WTC11 (cell line): ENCODE results near the gene C19orf25. TPM values are rescaled to one million over a fixed set of nuclear protein-coding genes. Genes with fewer than 3 reads are reported as not detected.
A peak's percentile ranks its signal among the peaks of the same experiment; 100 is the strongest.

Experiments
- ATAC-seq: fragments of 200-7000 bp; cut with Tn5 transposase; 2 replicates; pipeline ENCODE4 v1.10.0; 2021; ENCODE audit warnings: mild to moderate bottlenecking, moderate library complexity
- CTCF ChIA-PET: fragments of 300-600 bp; sonication (Branson Sonifier 250); formaldehyde crosslinking; loops from one replicate; lab custom pipeline; 2021; ENCODE audit warnings: antibody characterized with exemption; lab: Charles Lee
- POLR2A ChIA-PET: fragments of 350-600 bp; sonication (Branson Sonifier 250); formaldehyde crosslinking; loops from one replicate; lab custom pipeline; 2021; ENCODE audit warnings: antibody characterized with exemption; lab: Charles Lee
- DNase-seq: peaks from one replicate; pipeline ENCODE4 v3.0.0; 2021; ENCODE audit warnings: low spot score
- H3K27ac Mint-ChIP-seq: 2 replicates; pipeline ENCODE4 v1.8.0; 2021; ENCODE audit warnings: mixed read lengths
- H3K27me3 Mint-ChIP-seq: 2 replicates; pipeline ENCODE4 v1.8.0; 2021; ENCODE audit warnings: low read depth, mild to moderate bottlenecking, moderate library complexity, mixed read lengths
- H3K36me3 Mint-ChIP-seq: 2 replicates; pipeline ENCODE4 v1.8.0; 2021; ENCODE audit warnings: mixed read lengths
- H3K4me1 Mint-ChIP-seq: 2 replicates; pipeline ENCODE4 v1.8.0; 2022; ENCODE audit warnings: mixed read lengths
- H3K4me3 Mint-ChIP-seq: 2 replicates; pipeline ENCODE4 v1.8.0; 2021; ENCODE audit warnings: mild to moderate bottlenecking, moderate library complexity, mixed read lengths
- H3K9me3 Mint-ChIP-seq: 2 replicates; pipeline ENCODE4 v1.8.0; 2021; ENCODE audit warnings: mixed read lengths
- CBFB ChIP-seq: sonication (generic); formaldehyde crosslinking; IDR thresholded peaks from 2 replicates; pipeline ENCODE4 v1.8.1; 2022; ENCODE audit warnings: mild to moderate bottlenecking, low read depth, missing genetic modification reagents
- CREB1 ChIP-seq: sonication (generic); formaldehyde crosslinking; IDR thresholded peaks from 2 replicates; pipeline ENCODE4 v1.8.0; 2023; ENCODE audit warnings: mild to moderate bottlenecking, missing genetic modification reagents
- GRHL2 ChIP-seq: fragments of 250-450 bp; sonication (Bioruptor Pico); IDR thresholded peaks from 2 replicates; pipeline ENCODE4 v1.8.0; 2022; ENCODE audit warnings: mild to moderate bottlenecking, moderate library complexity; ENCODE audit not compliant: insufficient replicate concordance, severe bottlenecking
- IRF2 ChIP-seq: sonication (generic); formaldehyde crosslinking; IDR thresholded peaks from 2 replicates; pipeline ENCODE4 v1.8.0; 2022; ENCODE audit warnings: low read depth, missing genetic modification reagents, borderline replicate concordance
- NFE2L1 ChIP-seq: sonication (generic); formaldehyde crosslinking; IDR thresholded peaks from 2 replicates; pipeline ENCODE4 v1.8.1; 2023; ENCODE audit warnings: missing genetic modification reagents
- NFYB ChIP-seq: sonication (generic); formaldehyde crosslinking; conservative IDR thresholded peaks from 2 replicates; pipeline ENCODE4 v1.8.0; 2022; ENCODE audit warnings: low read depth, missing genetic modification reagents
- NR2C2 ChIP-seq: sonication (generic); formaldehyde crosslinking; IDR thresholded peaks from 2 replicates; pipeline ENCODE4 v1.8.0; 2022; ENCODE audit warnings: mild to moderate bottlenecking, missing genetic modification reagents
- PRRX2 ChIP-seq: fragments of 250-450 bp; sonication (Bioruptor Pico); IDR thresholded peaks from 2 replicates; pipeline ENCODE4 v1.8.0; 2021; ENCODE audit warnings: mild to moderate bottlenecking
- RORB ChIP-seq: fragments of 250-450 bp; sonication (Bioruptor Pico); IDR thresholded peaks from 2 replicates; pipeline ENCODE4 v1.9.0; 2021; ENCODE audit warnings: mild to moderate bottlenecking
- SMAD4 ChIP-seq: sonication (generic); formaldehyde crosslinking; IDR thresholded peaks from 2 replicates; pipeline ENCODE4 v1.8.0; 2022; ENCODE audit warnings: mild to moderate bottlenecking, missing genetic modification reagents
- SP1 ChIP-seq: sonication (generic); formaldehyde crosslinking; conservative IDR thresholded peaks from 2 replicates; pipeline ENCODE4 v1.8.1; 2022; ENCODE audit warnings: missing genetic modification reagents
- ZNF138 ChIP-seq: sonication (generic); formaldehyde crosslinking; conservative IDR thresholded peaks from 2 replicates; pipeline ENCODE4 v1.8.1; 2022; ENCODE audit warnings: mild to moderate bottlenecking, moderate library complexity, missing genetic modification reagents
- ZNF263 ChIP-seq: sonication (generic); formaldehyde crosslinking; IDR thresholded peaks from 2 replicates; pipeline ENCODE4 v1.8.1; 2022; ENCODE audit warnings: low read depth, mild to moderate bottlenecking, moderate library complexity, missing genetic modification reagents
- ZNF396 ChIP-seq: fragments of 250-450 bp; sonication (Bioruptor Pico); IDR thresholded peaks from 2 replicates; pipeline ENCODE4 v1.8.0; 2021; ENCODE audit warnings: mild to moderate bottlenecking, moderate library complexity, borderline replicate concordance
- total RNA-seq: library from RNA; stranded (reverse); gene quantifications from 3 replicates; pipeline ENCODE4 v1.2.3, GENCODE V29; 2021
- TF ChIP-seq, protein P1 (sequence below): sonication (generic); formaldehyde crosslinking; IDR thresholded peaks from 2 replicates; pipeline ENCODE4 v1.8.1; 2022; ENCODE audit warnings: low read depth, missing genetic modification reagents, borderline replicate concordance
- TF ChIP-seq, protein P2 (sequence below): sonication (generic); formaldehyde crosslinking; IDR thresholded peaks from 2 replicates; pipeline ENCODE4 v1.8.0; 2022; ENCODE audit warnings: mild to moderate bottlenecking, missing genetic modification reagents
- TF ChIP-seq, protein P3 (sequence below): sonication (generic); formaldehyde crosslinking; IDR thresholded peaks from 2 replicates; pipeline ENCODE4 v1.8.1; 2022; ENCODE audit warnings: mild to moderate bottlenecking, moderate library complexity, missing genetic modification reagents
- TF ChIP-seq, protein P4 (sequence below): sonication (generic); formaldehyde crosslinking; IDR thresholded peaks from 2 replicates; pipeline ENCODE4 v1.8.1; 2022; ENCODE audit warnings: mild to moderate bottlenecking, missing genetic modification reagents, moderate library complexity, borderline replicate concordance
- TF ChIP-seq, protein P5 (sequence below): sonication (generic); formaldehyde crosslinking; IDR thresholded peaks from 2 replicates; pipeline ENCODE4 v1.8.1; 2023; ENCODE audit warnings: mild to moderate bottlenecking, missing genetic modification reagents, moderate library complexity
- TF ChIP-seq, protein P6 (sequence below): fragments of 250-450 bp; sonication (Bioruptor Pico); IDR thresholded peaks from 2 replicates; pipeline ENCODE4 v1.9.0; 2021; ENCODE audit warnings: moderate library complexity, mild to moderate bottlenecking, inconsistent platforms, borderline replicate concordance

Gene C19orf25
- total RNA-seq, 1 experiment from 2014 or later: 65.7 TPM

DNA sequence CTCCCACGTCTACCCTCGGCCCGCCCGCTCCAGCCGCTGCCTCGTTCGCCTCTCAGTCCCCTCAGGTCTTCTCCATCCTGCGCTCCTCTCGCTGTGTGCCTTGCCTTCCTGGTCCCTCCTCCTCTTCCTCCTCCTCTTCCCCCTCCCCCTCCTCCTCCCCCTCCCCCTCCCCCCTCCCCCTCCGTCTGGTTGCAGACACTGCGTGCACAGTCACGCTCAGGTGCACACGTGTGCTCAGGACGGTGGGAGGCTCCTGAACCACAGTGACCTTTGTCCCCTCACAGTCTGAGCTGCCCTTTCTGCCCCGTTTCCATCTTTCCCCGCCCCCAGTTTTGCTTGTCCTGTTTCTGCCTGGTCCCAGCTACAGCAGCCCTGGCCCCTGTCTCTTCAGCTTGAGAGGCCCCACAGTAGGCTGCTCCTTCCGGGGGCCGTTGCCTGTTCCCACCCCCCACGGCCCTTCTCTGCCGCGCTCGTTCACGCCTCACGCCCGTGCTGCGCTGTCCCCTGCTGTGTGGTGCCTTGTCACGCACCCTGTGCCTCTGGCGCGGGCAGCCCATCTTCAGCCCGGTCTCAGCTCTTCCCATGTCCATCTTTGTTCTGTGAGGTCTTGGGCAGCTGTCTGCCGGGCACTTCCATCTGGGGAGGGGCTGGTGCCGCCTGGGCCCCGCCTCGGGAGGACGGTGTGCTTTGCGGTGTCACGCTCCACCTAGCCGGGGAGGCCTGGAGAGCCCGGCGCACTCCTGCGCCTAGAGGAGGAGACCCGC is 54.6 kb downstream of the C19orf25 start:
- ChIA-PET CTCF (no interaction called here), POLR2A (no interaction called here)
- no peak overlapping the region for H3K4me3 Mint-ChIP-seq
- peaks cover 8% of the 10 kb centered on the region for H3K4me1 Mint-ChIP-seq
- no peak for TF ChIP-seq RORB
- no peak for TF ChIP-seq GRHL2 (CRISPR knock-in tag)
- no peak for TF ChIP-seq CREB1 (CRISPR knock-in tag)
- no peak for TF ChIP-seq ZNF138 (CRISPR knock-in tag)
- TF ChIP-seq NFE2L1 (CRISPR knock-in tag): no peak
- H3K36me3 Mint-ChIP-seq: peaks cover 46% of the 10 kb centered on the region
- H3K27me3 Mint-ChIP-seq: no peaks in the 10 kb centered on the region
- no peak for DNase-seq
- H3K9me3 Mint-ChIP-seq: no peaks in the 10 kb centered on the region
- no peak overlapping the region for H3K27ac Mint-ChIP-seq
- ATAC-seq: no peak

DNA sequence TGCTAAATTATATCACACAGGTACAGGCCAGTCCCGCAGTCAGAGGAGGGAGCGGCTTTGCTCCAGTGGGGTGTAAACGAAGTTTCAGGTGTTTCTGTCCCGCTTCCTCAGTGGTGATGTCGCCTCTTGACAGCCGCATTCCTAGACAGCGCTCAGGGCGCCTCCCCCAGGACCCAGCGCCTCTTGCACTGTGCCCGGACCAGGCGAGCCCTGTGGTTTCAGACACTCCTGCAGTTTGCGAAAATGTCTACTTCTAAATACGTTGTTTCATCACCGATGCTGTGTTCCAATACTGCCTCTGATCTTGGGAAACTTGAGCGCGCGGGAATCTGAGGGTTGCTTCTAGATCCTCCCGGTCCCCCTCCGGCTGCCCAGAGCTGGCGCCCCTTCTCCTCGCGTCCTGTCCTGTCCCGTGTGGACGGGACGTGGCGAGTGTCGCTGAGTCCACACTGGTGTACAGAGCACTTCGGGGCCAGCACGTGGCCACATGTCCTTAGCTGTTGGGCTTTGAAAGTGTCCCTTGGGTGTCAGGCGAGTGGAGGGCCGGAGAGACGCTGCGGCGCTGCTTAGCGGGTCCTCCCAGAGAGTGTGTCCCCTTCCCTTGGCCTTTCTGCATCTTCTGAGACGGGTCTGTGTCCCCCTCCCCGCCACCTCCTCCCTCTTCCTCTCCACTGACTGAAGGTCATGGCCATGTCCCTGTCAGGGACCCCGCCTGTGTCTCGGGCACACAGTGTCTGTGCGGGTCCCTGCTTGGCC is 55.4 kb downstream of the C19orf25 start:
- peaks cover 53% of the 10 kb centered on the region for H3K36me3 Mint-ChIP-seq
- POLR2A ChIA-PET: no interaction called here
- peak overlapping the region; percentile 24 for H3K27ac Mint-ChIP-seq
- peaks cover 8% of the 10 kb centered on the region for H3K4me1 Mint-ChIP-seq
- TF ChIP-seq, protein P1, sequence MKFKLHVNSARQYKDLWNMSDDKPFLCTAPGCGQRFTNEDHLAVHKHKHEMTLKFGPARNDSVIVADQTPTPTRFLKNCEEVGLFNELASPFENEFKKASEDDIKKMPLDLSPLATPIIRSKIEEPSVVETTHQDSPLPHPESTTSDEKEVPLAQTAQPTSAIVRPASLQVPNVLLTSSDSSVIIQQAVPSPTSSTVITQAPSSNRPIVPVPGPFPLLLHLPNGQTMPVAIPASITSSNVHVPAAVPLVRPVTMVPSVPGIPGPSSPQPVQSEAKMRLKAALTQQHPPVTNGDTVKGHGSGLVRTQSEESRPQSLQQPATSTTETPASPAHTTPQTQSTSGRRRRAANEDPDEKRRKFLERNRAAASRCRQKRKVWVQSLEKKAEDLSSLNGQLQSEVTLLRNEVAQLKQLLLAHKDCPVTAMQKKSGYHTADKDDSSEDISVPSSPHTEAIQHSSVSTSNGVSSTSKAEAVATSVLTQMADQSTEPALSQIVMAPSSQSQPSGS (CRISPR knock-in tag): no peak
- TF ChIP-seq, protein P2, sequence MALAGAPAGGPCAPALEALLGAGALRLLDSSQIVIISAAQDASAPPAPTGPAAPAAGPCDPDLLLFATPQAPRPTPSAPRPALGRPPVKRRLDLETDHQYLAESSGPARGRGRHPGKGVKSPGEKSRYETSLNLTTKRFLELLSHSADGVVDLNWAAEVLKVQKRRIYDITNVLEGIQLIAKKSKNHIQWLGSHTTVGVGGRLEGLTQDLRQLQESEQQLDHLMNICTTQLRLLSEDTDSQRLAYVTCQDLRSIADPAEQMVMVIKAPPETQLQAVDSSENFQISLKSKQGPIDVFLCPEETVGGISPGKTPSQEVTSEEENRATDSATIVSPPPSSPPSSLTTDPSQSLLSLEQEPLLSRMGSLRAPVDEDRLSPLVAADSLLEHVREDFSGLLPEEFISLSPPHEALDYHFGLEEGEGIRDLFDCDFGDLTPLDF (CRISPR knock-in tag): no peak
- TF ChIP-seq IRF2 (CRISPR knock-in tag) (no peak), SMAD4 (CRISPR knock-in tag) (no peak), ZNF396 (no peak), CBFB (no peak), SP1 (CRISPR knock-in tag) (no peak), PRRX2 (CRISPR knock-in tag) (no peak), NFYB (no peak), NR2C2 (no peak), ZNF263 (no peak)
- TF ChIP-seq, protein P3, sequence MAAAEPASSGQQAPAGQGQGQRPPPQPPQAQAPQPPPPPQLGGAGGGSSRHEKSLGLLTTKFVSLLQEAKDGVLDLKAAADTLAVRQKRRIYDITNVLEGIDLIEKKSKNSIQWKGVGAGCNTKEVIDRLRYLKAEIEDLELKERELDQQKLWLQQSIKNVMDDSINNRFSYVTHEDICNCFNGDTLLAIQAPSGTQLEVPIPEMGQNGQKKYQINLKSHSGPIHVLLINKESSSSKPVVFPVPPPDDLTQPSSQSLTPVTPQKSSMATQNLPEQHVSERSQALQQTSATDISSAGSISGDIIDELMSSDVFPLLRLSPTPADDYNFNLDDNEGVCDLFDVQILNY (CRISPR knock-in tag): no peak
- TF ChIP-seq, protein P4, sequence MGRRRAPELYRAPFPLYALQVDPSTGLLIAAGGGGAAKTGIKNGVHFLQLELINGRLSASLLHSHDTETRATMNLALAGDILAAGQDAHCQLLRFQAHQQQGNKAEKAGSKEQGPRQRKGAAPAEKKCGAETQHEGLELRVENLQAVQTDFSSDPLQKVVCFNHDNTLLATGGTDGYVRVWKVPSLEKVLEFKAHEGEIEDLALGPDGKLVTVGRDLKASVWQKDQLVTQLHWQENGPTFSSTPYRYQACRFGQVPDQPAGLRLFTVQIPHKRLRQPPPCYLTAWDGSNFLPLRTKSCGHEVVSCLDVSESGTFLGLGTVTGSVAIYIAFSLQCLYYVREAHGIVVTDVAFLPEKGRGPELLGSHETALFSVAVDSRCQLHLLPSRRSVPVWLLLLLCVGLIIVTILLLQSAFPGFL (CRISPR knock-in tag): no peak
- TF ChIP-seq, protein P5, sequence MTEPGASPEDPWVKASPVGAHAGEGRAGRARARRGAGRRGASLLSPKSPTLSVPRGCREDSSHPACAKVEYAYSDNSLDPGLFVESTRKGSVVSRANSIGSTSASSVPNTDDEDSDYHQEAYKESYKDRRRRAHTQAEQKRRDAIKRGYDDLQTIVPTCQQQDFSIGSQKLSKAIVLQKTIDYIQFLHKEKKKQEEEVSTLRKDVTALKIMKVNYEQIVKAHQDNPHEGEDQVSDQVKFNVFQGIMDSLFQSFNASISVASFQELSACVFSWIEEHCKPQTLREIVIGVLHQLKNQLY: no peak
- TF ChIP-seq, protein P6, sequence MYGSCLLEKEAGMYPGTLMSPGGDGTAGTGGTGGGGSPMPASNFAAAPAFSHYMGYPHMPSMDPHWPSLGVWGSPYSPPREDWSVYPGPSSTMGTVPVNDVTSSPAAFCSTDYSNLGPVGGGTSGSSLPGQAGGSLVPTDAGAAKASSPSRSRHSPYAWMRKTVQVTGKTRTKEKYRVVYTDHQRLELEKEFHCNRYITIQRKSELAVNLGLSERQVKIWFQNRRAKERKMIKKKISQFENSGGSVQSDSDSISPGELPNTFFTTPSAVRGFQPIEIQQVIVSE (CRISPR knock-in tag): no peak
- TF ChIP-seq, all 79 proteins: peak for 0
- ATAC-seq (no peak), DNase-seq (no peak)
- CTCF ChIA-PET: interaction anchor here (1.9 kb wide), 1 partner anchor 22 kb away, joined by 5 read pairs; no protein-coding TSS in a partner anchor
- Mint-ChIP-seq H3K4me3 (no peak overlapping the region), H3K27me3 (no peaks in the 10 kb centered on the region), H3K9me3 (no peaks in the 10 kb centered on the region)

Other genes starting within 250 kb of the C19orf25 start
- gene CBARP, start 241.2 kb downstream of the C19orf25 start, total RNA-seq: 21.9 to 23.6 TPM (median 23.4 TPM) in 3 replicates
- 262 to 277 TPM (median 270 TPM) in 3 replicates for gene ATP5F1D, start 237.5 kb downstream of the C19orf25 start, total RNA-seq
- 189 to 190 TPM (median 189 TPM) in 3 replicates for gene MIDN, start 230.6 kb downstream of the C19orf25 start, total RNA-seq
- gene CIRBP, start 209.9 kb downstream of the C19orf25 start, total RNA-seq: 256 to 298 TPM (median 256 TPM) in 3 replicates
- 59.4 to 65.9 TPM (median 65.7 TPM) in 3 replicates for gene FAM174C, start 203.7 kb downstream of the C19orf25 start, total RNA-seq
- 11.4 to 14.2 TPM (median 12.6 TPM) in 3 replicates for gene EFNA2, start 193.3 kb downstream of the C19orf25 start, total RNA-seq
- gene NDUFS7, start 95.3 kb downstream of the C19orf25 start, total RNA-seq: 136 to 149 TPM (median 139 TPM) in 3 replicates
- 27.7 to 33.6 TPM (median 28.9 TPM) in 3 replicates for gene GAMT, start 77.7 kb downstream of the C19orf25 start, total RNA-seq
- 338 to 360 TPM (median 339 TPM) in 3 replicates for gene DAZAP1, start 71.6 kb downstream of the C19orf25 start, total RNA-seq
- gene RPS15, start 40.8 kb downstream of the C19orf25 start, total RNA-seq: 1,932 to 2,169 TPM (median 2,158 TPM) in 3 replicates
- 1.0 to 1.4 TPM (median 1.1 TPM) in 3 replicates for gene APC2, start 29.1 kb downstream of the C19orf25 start, total RNA-seq
- 18.6 to 22.4 TPM (median 21.5 TPM) in 3 replicates for gene PCSK4, start 11.1 kb upstream of the C19orf25 start, total RNA-seq
- gene REEP6, start 12.0 kb upstream of the C19orf25 start, total RNA-seq: 17.0 to 19.5 TPM (median 19.1 TPM) in 3 replicates
- gene ADAMTSL5, start 33.8 kb upstream of the C19orf25 start, total RNA-seq: 0.55 to 1.9 TPM (median 1.5 TPM) in 3 replicates
- 0.60 to 1.4 TPM (median 0.62 TPM) in 3 replicates for gene PLK5, start 44.9 kb upstream of the C19orf25 start, total RNA-seq
- 69.5 to 80.5 TPM (median 78.2 TPM) in 3 replicates for gene MEX3D, start 89.1 kb upstream of the C19orf25 start, total RNA-seq
- gene MBD3, start 113.7 kb upstream of the C19orf25 start, total RNA-seq: 90.2 to 94.8 TPM (median 93.2 TPM) in 3 replicates
- 195 to 198 TPM (median 196 TPM) in 3 replicates for gene UQCR11, start 126.2 kb upstream of the C19orf25 start, total RNA-seq
- gene TCF3, start 173.4 kb upstream of the C19orf25 start, total RNA-seq: 323 to 350 TPM (median 324 TPM) in 3 replicates